HG03097 (cell line): Measurements from ENCODE around the gene PACS1.
"Not testable (repeated sequence)": the region's sequence is repeated elsewhere in the genome, so short reads cannot be mapped to it uniquely, and the experiment has no call there.

ENCODE experiments used
- ATAC-seq: cut with Tn5 transposase; IDR thresholded peaks from one replicate; pipeline ENCODE4 v1.9.1; 2021; ENCODE audit not compliant: unreplicated experiment, low FRiP score

The PACS1 gene

DNA sequence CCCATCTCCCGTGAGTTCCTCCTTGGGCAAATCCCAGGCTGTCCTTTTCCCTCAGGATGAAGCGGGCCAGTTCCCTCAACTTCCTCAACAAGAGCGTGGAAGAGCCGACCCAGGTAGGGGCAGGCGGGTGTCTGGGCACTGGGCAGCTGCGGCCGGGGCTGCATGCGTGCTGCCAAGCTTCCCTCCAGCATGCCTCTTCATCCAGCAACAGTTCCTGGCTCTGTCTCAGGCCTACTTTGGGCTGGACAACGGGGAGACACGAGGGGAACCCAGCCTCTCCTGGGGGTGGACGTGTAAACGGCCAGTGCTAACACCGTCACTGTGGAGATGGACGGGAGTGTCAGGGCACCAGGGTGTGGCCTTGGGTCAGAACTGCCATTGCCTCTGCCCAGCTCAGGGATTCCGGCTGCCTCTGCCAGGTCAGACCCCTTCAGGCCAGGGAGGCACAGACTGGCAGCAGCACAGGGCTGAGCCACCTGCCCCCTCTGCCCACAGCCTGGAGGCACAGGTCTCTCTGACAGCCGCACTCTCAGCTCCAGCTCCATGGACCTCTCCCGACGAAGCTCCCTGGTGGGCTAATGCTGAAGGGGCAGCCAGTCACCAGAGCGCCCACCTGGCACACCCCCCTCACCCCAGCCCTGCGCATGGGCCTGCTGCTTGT, 196.4 kb downstream of the PACS1 start:
- ATAC-seq = no peak

DNA sequence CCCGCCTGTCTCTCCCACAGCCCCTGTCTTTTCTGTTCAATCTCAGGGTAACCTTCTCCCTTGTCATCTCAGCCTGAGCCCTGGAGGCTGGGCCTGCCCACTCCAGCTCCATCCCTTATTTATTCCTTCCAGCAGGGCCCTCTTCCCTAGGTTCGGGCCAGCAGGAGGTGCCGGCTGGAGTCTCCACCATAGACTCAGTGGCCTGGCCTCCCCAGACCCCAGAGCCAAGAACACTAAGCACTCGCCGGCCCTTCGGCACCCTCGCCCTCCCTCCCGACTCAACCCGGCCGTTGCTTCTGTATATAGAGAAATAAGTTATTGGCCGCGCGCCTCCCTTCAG, 196.9 kb downstream of the PACS1 start:
- no peak for ATAC-seq

DNA sequence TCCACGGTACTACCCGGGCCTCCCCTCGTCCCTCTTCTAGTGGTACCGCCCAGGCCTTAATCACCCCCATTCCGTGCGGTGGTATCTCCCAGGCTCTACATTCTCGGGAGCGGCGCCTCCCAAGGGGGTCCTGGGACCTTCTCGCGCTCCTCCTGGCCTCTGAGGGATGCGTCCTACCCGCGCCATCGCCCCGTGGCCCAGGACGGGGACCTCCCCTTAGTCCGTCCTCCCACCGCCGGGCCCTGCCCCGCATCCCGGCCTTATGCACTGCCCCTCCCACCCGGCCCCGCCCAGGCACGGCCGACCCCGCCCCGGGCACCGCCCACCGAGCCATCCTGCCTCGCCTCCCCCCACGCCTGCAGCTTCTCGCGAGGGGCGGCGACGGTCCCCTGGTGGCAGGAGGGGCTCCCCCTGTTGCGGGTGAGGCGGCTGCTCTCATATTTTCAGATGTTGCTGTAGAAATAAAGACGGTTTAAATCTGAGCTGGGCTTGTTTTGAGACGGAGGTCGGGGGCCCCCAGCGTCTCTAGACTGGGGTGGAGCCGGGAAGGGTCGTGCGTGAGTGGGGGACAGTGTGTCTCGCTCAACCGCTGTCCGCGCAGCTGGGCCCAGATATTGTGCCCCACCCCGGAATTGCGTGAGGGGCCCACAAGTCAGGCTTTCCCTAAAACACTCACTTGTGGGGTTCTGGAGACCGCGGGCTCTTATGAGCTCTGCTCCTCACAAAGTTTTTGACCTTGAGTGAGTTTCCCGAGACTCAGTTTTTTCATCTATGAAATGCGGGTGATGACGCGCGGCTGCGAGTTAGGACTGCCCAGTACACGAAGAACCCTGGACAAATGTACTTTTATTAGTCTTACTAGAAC, 197.5 kb downstream of the PACS1 start:
- ATAC-seq = peak; percentile 42

DNA sequence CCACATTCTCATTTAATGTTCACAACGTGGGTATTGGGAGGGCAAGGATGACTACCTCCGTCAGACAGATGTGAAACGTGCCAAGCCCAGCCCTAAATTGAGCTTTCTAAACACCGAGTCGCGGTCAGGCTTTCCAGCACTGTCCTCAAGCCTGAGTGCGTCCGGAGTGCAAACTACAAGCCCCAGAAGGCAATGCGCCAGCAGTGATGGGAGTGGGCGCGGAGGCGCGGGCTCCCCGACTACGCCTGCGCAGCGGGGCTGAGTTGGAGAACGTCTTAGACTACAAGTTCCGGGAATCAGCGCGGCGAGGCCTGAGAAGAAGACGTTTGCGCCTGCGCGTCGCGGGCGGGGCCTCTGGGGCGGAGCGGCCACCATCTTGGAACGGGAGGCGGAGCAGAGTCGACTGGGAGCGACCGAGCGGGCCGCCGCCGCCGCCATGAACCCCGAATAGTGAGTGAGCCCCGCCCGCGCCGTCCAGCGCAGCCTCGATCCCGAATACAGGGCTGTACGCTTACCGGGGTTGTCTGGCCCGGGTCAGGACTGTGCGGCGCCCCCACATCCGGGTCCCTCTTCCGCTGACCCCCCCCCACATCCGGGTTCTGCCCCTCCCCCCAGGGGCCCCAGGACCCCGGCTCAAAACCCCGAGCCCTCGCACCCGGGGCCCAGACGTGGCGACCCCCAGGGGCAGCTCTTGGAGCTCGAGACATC, 198.3 kb downstream of the PACS1 start, which contains the start of gene RAB1B:
Gene RAB1B, plus strand, starts transcription at position 396 of the 708 bp plus-strand sequence. Its CDS starts 41 bp downstream, at position 437.
- ATAC-seq = peak; percentile 91

DNA sequence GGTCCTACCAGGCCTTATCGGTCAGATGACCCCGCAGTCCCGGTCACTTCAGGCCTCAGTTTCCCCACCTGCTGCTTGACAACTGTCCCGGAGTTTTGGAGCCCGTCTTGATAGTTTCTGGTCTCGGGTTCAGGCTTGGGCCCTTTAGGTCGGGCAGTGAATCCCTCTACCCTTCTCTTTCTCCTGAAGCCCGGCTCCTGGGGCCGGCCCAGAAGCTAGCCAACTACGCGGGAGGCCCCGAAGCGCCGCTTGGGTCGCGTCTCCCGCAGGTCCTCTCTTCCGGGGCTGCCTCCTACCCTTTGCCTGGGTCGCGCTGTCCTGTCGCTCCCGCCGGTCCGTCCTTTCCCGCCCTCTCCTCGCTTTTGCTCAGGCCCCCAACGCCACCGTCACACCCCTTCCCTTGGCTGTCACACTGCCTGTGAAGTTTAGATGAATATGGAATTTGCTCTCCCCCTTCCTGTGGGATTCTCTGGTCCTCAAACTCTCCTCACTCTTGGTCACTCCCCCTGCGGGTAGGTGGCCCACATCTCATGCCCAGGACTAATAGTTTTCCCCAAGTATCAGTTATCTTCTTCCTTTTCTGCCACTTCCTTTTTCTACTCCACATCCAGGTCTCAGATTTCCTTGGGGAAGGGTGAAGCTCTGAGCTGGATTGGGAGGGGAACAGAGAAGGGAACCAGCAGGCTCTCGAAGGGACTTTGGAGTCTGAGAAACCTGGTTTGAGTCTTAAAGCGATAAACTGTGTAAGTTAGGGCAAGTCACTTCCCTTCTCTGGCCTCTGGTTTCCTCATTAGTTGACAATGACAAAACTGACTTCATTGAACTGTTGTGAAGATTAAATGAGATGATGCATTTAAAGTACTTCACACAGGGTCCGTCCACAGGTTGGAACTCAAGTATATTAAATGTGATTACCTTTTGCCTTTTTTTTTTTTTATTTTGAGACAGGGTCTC, 199.2 kb downstream of the PACS1 start:
- ATAC-seq = no peak

DNA sequence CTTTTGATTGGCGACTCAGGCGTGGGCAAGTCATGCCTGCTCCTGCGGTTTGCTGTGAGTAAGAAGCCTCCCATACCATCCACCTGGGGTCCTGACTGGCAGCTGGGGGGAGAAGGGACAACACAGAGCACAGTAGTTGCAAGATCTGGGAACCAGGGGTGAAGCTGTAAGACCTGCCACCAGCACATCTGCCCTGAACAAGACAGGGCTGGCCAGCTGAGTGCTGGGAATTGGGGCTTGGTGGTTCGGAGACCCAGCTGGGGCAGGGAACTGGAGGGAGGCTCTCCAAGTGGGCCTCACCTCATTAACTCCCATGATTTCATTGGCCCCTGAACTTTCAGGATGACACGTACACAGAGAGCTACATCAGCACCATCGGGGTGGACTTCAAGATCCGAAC, 201.7 kb downstream of the PACS1 start:
- no peak for ATAC-seq

DNA sequence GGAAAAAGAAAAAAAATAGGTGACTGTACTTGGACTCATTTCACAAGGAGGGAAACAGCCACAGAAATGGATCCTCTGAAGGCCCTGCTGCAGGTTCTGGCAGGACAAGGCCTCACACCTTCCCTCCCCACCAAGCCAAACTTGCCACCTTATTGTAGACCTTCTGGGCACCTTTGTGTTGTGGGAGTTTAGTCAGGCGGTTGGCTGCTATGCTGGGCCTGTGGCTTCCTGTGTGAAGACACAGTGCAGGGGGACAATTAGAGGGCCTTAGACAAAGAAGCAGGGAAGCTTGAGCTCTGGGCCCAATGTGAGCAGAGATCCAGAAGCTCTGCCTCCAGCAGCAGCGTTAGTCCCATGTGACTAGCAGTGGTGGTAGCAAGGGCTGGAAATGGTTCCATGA, 202.5 kb downstream of the PACS1 start:
- no peak for ATAC-seq

DNA sequence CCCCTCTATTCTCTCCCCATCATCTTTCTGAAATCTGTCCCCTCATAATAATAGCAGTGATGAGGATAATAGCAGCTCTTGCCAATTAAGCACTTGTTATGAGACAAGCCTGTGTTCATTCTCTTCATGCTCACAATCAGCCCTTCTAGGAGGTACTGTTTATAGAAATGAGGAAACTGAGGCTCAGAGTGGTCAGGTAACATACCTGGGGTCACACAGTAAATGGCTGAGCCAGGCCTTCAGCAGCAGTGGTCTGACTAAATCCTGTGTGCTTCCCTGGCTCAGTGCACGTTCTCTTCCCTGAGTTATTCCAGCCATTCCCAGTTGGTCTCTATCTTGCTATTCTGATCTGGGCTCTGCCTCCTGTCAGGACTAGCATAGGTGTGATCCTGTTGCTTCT, 204.1 kb downstream of the PACS1 start:
- ATAC-seq = no peak

DNA sequence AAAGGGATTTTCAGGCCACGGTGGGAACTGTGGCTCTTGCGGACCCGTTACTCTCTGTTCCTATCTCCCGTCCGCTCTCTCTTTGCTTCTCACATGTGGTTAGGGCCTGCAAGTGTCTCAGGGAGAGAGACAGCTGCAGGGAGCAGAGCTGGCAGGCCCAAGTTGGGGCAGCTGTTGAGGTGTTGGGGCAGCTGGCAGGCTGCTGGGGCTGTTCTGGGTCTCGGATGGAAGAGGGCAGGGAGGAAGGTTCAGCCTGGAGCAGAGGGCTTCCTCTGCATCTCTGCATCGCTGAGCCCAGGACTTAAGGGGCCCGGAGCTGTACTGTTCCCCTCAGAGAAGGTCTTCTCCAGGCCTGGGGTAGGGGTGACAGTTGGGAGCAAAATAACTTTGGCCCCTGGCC, 205.3 kb downstream of the PACS1 start:
- ATAC-seq = no peak

DNA sequence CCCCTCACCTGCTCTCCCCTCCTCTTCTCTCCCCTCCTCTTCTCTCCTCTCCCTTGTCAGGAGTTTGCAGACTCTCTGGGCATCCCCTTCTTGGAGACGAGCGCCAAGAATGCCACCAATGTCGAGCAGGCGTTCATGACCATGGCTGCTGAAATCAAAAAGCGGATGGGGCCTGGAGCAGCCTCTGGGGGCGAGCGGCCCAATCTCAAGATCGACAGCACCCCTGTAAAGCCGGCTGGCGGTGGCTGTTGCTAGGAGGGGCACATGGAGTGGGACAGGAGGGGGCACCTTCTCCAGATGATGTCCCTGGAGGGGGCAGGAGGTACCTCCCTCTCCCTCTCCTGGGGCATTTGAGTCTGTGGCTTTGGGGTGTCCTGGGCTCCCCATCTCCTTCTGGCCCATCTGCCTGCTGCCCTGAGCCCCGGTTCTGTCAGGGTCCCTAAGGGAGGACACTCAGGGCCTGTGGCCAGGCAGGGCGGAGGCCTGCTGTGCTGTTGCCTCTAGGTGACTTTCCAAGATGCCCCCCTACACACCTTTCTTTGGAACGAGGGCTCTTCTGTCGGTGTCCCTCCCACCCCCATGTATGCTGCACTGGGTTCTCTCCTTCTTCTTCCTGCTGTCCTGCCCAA, 206.0 kb downstream of the PACS1 start:
- ATAC-seq = no peak

DNA sequence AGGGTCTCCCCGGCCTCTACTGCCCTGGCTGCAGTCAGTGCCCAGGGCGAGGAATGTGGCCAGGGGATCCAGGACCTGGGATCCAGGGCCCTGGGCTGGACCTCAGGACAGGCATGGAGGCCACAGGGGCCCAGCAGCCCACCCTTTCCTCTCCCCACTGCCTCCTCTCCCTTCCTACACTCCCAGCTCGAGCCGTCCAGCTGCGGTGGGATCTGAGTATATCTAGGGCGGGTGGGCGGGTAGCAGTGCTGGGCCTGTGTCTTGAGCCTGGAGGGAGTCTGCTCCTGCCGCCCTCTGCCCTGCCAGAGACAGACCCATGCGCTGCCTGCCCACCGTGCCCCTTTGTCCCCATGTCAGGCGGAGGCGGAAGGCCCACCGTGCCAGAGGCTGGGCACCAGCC, 206.5 kb downstream of the PACS1 start:
- ATAC-seq = not testable (repeated sequence)

DNA sequence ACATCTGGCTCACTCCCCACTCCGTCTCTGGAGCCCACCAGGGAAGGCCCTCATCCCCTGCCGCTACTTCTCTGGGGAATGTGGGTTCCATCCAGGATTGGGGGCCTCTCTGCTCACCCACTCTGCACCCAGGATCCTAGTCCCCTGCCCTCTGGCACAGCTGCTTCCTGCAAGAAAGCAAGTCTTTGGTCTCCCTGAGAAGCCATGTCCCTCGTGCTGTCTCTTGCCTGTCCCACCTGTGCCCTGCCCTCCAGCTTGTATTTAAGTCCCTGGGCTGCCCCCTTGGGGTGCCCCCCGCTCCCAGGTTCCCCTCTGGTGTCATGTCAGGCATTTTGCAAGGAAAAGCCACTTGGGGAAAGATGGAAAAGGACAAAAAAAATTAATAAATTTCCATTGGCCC, 207.0 kb downstream of the PACS1 start:
- ATAC-seq = not testable (repeated sequence)

DNA sequence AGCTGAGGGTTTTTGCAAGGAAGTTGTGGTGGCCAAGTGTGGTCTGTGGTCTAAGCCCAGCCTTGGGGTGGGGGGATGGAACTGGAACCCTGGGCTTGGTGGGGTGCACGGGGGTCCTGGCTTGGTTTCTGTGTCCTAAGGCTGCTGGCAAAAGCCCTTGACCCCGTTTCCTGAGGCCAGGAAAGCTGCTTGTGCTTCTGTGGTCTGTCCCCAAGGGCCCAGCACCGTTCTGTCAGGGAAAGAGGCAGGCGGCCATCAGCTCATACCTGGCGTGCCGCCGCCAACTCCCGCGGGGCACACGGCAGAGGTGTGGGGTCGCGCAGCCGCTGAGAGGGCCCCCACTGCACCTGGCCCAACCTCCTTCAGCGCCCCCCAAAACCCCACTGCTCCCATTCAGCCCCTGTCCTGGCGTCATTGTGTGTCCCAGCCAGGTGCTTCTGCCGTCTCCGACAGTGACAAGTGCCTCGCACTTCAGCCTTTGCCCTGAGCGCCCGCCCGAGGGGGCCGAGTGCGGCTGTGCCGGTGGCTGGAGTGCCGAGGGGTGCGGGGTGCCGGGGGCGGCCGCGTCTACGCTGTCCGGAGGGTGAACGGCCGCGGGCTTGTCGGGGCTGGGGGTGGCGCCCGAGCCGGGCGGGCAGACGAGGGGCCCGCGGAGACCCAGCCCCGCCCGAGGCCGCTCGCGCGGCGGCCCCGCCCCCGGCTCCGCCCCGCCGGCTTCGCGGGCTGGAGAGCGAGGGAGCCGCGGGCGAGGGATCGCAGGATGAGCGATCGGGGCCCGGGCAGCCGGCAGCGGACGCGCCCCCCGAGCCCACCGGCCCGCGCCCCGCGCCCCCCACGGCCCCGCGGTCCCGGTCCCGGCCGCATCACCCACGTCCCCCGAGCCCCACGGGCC, 207.6 kb downstream of the PACS1 start, which contains the start of gene CNIH2:
Gene CNIH2, plus strand, starts transcription at position 705 of the 892 bp plus-strand sequence. CDS start 282 bp downstream, outside the sequence.
- ATAC-seq = no peak

DNA sequence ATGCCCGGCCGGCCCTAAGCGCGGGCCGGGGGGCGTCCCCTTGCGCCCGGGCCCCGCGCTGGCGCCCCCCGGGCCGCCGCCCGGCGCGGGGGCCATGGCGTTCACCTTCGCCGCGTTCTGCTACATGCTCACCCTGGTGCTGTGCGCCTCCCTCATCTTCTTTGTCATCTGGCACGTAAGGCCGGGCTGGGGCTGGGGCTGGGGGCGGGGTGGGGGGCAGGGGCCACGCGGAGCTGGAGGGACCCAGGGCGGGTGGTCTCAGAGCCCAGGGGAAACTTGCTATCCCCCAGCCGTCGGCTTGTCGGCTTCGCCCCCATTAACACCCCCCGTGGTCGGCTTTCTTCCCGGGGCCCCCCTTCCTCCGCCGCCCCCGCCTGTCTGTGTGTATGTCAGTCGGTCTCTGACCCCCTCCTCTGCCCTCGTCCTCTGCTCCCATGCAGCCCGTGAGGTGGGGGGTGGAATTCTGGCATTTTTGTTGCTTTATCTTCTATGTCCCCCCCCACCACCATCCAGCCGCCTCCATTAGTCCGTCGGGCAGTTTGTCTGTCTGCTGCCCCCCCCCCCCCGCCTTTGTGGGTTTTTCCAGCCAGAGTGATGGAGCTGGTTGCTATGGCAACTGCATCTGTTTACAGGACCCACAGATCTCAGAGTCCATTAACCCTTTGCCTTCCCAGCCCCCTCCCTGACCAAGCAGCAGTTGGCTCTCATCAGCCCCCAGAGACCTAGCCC, 208.5 kb downstream of the PACS1 start:
- ATAC-seq = no peak

DNA sequence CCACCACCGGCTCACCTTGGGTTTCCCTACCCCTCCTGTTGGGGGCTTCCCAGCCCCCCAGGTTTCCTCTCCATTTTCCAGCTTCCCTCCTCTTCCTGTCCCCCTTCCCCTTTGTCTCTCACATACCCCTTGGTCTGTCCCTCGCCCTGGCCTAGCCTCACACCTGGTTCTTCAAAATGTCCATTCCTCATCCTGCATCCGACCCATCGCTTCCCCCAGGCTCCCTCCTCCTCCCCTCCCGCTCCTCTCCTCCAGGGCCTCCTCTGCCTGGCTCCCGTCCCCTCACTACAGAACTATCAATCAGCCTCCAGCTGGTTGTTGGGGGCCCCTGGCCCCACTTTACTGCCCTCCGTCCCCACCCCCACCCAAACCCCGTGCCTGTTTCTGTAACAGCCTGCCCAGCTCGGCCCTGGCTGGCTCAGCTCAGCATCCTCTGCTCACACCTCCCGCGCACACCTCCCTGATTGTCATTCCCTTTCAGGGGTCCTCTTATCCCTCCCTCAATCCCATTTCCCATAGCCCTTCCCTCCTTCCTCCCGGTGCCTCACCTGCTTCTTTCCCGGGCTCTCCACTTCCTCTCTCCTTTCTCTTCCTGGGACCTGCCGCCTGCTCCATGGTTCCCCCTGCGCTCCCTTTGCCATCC, 209.1 kb downstream of the PACS1 start:
- no peak for ATAC-seq

DNA sequence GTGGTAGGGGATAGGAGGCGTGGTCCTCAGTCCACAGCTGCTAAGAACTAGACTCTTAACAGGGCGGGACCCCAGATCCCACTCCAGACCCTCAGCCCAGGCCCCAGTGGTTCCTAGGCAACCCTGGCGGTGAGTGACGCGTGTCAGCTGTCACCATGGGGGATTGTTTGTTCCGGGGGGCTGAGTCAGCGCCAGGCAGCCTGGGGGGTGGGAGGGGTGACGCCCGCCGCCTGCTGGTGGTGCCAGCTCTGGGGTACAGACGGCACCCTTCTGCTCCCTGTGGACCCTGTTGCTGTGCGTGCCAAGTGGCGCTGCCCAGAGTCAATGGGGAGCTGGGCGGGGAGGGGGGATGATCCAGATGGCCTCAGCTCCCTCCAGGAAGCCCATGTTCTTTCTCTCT, 210.4 kb downstream of the PACS1 start:
- ATAC-seq = no peak

DNA sequence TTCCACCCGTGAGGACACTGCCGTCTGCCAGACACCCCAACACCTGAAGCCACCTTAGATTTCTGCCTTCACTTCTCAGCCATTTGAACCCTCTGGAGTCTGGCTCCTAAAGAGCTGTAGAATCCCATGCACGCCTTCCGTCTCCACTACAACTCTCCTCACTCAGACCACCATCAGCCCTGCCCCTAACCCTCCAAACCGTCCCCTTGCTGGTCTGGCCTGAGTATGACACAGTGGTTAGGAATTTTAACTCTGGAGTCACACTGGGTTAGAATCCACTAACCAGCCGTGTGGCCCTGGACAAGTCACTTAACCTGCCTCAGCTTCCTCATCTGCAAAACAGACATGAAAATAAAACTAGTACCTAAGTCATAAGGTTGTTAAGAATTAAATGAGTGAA, 210.9 kb downstream of the PACS1 start:
- no peak for ATAC-seq
